Measurements from ENCODE around the gene CTDP1. TPM values are rescaled to one million over a fixed set of nuclear protein-coding genes. Genes with fewer than 3 reads are reported as not detected.

CTDP1 gene
- total RNA-seq, 1 experiment from 2014 or later = 6.2 TPM

GRCh38 chr18:79760881-79761280 is 81.3 kb downstream of the CTDP1 start:
- no peak for DNase-seq (ENCODE audit: low read depth)

DNA sequence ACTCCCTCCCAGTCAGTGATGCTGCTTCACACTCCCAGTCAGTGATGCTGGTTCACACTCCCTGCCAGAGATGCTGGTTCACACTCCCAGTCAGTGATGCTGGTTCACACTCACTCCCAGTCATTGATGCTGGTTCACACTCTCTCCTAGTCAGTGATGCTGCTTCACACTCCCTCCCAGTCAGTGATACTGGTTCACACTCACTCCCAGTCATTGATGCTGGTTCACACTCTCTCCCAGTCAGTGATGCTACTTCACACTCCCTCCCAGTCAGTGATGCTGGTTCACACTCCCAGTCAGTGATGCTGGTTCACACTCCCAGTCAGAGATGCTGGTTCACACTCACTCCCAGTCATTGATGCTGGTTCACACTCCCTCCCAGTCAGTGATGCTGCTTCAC is 83.8 kb downstream of the CTDP1 start:
- no peak for DNase-seq (ENCODE audit: low read depth)

GRCh38 chr18:79764131-79764530 is 84.5 kb downstream of the CTDP1 start:
- DNase-seq (ENCODE audit: low read depth) = no peak

DNA sequence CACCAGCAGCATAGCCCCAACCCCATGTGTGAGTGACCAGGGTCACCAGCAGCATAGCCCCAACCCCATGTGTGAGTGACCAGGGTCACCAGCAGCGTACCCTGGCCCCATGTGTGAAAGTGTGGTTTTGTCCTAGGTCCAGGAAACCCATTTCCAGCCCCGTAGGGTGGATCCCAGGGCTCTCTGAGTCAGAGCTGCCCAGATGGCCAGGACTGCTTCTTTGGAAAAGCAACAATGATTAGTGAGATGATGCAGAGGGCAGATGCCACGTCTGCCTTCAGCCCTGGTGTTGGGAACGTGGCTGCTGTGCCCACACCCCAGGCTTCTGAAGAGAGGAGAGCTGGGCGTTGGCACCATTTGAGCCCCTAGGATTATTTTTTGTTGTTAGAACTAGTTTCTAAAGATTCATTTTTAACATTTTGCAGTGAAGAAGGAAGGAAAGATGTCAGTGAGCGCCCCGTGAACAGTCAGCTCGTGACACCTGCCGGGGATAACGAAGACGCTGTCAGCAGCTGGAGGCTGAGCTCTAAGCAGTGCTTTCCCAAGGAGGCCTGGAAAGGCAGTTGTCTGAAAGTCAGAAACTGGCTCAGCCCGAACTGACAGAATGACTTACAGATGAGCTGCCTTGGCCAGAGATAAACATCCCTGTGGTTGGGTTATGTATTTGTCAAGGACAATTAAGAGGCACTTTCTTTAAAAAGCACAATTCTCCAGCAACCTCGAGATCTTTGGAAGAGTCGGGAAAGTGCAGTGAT is 86.1 kb downstream of the CTDP1 start:
- DNase-seq (ENCODE audit: low read depth) = peak; percentile 44

- no peak for DNase-seq (ENCODE audit: low read depth)
Measured at GRCh38 chr18:79766308-79766707, 86.7 kb downstream of the CTDP1 start.

DNA sequence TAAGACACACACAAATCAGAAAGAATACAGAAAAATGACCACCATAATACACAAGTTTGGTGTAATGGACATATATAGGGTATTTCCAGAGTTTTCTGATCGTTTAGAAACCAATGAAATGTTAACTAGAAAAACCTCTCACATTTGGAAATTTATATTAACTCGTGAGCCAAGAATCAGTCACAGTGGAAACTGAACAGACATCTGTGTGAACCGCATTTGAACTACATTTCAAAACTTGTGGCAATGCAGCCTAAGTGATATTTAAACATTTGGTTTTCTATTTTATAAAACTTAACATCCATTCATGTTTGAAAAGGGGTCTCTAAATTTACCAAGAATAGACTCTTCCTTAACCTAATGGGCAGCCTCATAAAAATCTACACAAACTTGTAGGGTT is 89.1 kb downstream of the CTDP1 start:
- DNase-seq (ENCODE audit: low read depth) = no peak

- no peak for DNase-seq (ENCODE audit: low read depth)
Measured at GRCh38 chr18:79769698-79770500, 90.3 kb downstream of the CTDP1 start.

GRCh38 chr18:79770501-79770815 is 90.9 kb downstream of the CTDP1 start:
- no peak for DNase-seq (ENCODE audit: low read depth)

- no peak for DNase-seq (ENCODE audit: low read depth)
Measured at GRCh38 chr18:79770826-79771225, 91.2 kb downstream of the CTDP1 start.

- no peak for DNase-seq (ENCODE audit: low read depth)
Measured at GRCh38 chr18:79771446-79772107, 92.0 kb downstream of the CTDP1 start.

DNA sequence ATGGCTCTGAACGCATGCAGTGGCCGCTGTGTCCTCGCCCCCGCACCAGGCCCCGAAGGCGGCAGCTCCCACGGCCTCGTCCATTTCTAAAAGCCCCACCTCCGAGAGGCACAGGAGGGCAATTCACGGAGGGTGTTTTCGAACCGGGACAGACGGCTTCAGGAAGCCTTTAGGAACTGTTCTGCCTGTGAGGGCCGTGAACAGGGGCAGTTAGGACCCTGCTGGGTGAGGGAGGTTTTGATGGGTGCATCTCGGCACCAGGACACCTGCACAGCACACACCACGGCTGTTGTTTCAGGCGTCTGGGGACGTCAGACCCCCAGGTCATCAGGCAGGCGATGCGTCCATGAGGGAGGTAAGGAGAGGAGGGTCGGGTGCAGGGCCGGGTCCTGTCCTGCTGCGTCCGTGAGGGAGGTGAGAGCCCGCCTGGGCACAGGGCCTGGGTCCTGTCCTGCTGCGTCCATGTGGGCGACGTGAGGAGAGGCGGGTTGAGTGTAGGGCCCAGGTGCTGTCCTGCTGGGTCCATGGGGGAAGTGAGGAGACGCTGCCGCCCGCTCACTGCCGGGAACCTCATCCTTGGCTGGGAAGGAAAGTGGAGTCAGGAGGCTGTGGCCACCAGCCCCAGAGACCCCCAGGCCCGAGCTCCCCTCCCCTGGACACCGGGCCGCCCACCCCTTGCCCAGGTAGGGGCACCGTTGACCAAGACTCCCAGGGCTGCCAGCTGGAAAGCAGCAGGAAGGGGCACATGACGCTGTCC is 92.7 kb downstream of the CTDP1 start:
- DNase-seq (ENCODE audit: low read depth) = no peak

GRCh38 chr18:79772865-79773696 is 93.5 kb downstream of the CTDP1 start:
- no peak for DNase-seq (ENCODE audit: low read depth)

DNA sequence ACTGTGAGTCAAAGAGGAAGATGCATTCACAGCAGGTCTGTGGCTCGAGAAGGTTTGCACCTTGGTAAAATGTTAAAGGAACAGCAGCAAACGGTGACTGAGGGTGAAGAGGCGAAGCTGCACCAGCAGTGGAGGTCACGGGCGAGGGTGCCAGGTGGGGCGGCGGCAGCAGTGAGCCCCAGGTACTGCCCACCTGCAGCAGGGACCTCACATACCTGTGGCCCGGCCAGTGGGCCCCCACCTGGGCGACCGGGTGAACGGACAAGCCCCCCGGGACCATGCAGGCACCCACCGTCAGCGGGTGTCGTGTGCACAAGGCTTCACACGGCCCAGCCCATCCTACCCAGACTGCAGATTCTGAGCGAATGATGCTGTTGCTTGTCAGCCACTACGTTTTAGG is 94.5 kb downstream of the CTDP1 start:
- DNase-seq (ENCODE audit: low read depth) = no peak

DNA sequence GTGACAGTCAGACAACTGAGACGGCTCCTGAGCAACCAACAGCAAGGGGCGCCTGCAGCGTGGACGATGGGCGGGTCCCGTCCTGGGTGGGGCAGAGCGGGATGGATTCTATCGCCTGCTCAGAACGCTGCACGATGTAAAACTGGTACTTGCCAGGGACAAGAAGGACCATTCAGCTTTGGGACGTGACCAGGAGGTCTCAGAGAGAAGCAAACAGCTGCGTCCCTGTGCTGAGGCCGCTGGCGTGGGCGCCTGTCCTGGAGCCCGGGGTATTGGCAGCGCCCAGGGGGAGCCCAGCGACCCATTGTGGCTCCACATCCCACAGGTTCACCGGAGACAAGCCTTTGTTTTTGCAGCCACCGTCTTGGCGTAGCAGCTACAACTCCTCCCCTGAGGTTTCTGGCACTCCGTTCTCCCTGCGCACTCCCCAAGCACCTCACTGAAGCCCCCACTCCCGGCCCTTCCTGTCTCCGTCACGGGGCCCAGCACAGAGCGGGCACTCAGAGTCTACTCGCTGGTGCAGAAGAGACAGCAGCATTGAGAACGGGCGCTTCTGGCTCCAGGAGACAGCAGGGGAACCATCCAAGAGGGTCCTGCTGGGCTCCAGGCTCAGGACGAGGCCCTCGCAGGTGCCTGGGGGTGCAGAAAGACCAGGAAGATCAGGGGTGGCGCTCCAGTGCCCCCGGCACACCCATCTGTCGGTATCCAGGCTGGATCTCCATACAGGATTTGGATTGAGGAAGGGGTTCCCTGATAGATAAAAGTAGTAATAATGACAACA is 96.0 kb downstream of the CTDP1 start:
- no peak for DNase-seq (ENCODE audit: low read depth)

DNA sequence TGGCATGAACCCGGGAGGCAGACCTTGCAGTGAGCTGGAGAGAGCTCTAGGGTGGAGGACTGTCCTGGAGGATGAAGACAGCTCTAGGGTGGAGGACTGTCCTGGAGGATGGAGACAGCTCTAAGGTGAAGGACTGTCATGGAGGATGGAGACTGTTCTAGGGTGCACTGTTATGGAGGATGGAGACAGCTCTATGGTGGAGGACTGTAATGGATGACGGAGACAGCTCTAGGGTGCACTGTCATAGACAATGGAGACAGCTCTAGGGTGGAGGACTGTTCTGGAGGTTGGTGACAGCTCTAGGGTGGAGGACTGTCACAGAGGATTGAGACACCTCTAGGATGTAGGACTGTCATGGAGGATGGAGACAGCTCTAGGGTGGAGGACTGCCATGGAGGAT is 97.1 kb downstream of the CTDP1 start:
- DNase-seq (ENCODE audit: low read depth) = no peak

GRCh38 chr18:79778291-79778791 is 98.7 kb downstream of the CTDP1 start:
- no peak for DNase-seq (ENCODE audit: low read depth)

DNA sequence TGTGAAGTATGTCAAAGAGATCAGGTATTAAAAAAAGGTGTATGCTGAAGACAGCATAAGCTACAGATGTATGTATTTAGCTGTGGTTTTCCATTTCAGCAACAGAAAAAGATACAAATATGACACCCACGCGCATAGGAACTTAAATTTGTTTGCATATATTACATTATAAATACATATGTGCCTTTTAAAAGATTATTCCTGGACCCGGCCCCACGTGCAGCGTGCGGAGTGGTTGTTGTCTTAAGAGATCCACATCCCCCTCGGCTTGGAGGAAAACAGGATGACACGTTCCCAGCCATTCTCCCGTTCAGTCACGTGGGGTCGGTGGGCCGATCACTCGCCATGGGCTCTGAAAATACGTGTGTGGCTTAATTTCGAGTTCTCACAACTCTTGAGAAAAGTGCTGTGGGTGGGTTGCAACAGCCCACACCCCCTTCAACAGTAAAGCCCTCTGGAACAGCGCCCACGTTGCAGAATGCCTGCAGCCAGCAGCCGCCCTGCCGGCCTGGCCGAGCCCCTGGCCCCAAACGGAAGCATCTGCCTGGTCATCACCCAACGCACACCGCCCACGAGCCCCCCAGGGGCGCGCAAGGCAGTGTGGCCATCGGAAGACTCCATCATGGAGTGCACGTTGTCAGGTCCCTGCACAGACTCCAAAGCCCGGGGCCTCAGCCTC is 99.6 kb downstream of the CTDP1 start:
- DNase-seq (ENCODE audit: low read depth) = no peak

DNA sequence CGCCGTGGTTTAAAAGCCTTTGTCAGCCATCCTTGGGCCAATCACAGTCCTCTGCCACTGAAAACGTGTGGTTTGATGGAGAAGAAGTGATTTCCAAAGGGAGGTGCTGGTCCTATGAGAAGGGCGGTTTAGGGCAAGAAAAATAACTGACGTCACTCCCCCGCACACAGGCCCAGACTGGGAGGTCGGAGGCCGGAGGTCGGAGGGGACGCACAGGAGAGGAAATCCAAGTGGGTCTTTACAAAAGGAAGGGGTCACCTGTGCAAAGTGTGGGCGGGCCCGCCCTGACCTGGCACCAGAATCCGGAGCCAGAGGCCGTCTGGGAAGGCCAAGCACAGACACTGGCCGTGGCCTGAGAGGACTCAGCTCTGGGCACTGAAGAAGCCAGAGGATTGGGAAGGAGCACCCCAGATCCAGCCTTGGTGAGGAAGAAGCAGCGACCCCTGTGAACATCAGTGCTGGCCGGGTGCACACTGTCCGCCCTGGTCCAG is 100.1 kb downstream of the CTDP1 start:
- no peak for DNase-seq (ENCODE audit: low read depth)

DNA sequence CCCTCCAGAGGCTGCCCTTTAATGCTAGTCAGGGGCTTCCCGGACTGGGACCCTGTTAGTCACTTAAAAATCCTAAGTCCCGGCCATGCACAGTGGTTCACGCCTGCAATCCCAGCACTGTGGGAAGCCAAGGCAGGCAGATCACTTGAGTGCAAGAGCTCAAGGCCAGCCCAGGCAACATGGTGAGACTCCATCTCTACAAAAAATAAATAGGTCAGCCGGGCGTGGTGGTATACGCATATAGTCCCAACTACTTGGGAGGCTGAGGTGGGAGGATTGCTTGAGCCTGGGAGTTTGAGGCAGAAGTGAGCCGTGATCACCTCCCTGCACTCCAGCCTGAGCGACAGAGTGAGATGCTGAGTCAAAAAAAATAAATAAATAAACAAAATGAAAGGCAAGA is 100.9 kb downstream of the CTDP1 start:
- no peak for DNase-seq (ENCODE audit: low read depth)
